Measurements from ENCODE around the gene PPP1R3G. TPM values are rescaled to one million over a fixed set of nuclear protein-coding genes. Genes with fewer than 3 reads are reported as not detected.

PPP1R3G gene
- total and polyA plus RNA-seq, 11 donors = 5.4 to 12.3 (median 8.0) TPM

- no peak for DNase-seq
- peaks cover 0 to 8% (median 0%) of the 10 kb centered on the region in 12 donors for H3K9me3 ChIP-seq
- no peaks in the 10 kb centered on the region for H3K27me3 ChIP-seq
- ATAC-seq = no peak
- no peak overlapping the region for H3K4me3 ChIP-seq
- no peaks in the 10 kb centered on the region for H3K36me3 ChIP-seq
- 95 to 97% (median 95%) methylated on average over 17 of the region's 17 CpGs for WGBS, 4 donors
- intact Hi-C loops (cut with DNase I) = no loop called here
- no peak overlapping the region for H3K27ac ChIP-seq
- H3K4me1 ChIP-seq = no peaks in the 10 kb centered on the region
- TF ChIP-seq POLR2A (IDR thresholded peaks at IDR 0.05) (no peak), CTCF (IDR thresholded peaks at IDR 0.05) (no peak)
Observed at GRCh38 chr6:5068153-5068751, 16.9 kb upstream of the PPP1R3G start.

GRCh38 chr6:5071216-5071615 lies 13.9 kb upstream of the PPP1R3G start:
- H3K27ac ChIP-seq = no peak overlapping the region
- H3K27me3 ChIP-seq = no peaks in the 10 kb centered on the region
- 93 to 96% (median 96%) methylated on average over 2 of the region's 2 CpGs for WGBS, 4 donors
- no peaks in the 10 kb centered on the region for H3K36me3 ChIP-seq
- no peak overlapping the region for H3K4me3 ChIP-seq
- intact Hi-C loops (cut with DNase I) = no loop called here
- no peak for DNase-seq
- ATAC-seq = no peak
- TF ChIP-seq CTCF (IDR thresholded peaks at IDR 0.05) (no peak), POLR2A (IDR thresholded peaks at IDR 0.05) (no peak)
- no peaks in the 10 kb centered on the region for H3K4me1 ChIP-seq
- peaks cover 0 to 8% (median 0%) of the 10 kb centered on the region in 12 donors for H3K9me3 ChIP-seq

- no peak overlapping the region for H3K27ac ChIP-seq
- ATAC-seq = no peak
- H3K4me1 ChIP-seq = no peaks in the 10 kb centered on the region
- H3K36me3 ChIP-seq = no peaks in the 10 kb centered on the region
- DNase-seq = no peak
- intact Hi-C loops (cut with DNase I) = no loop called here
- WGBS, 4 donors = 84 to 94% (median 93%) methylated on average over 7 of the region's 7 CpGs
- peaks cover 0 to 4% (median 0%) of the 10 kb centered on the region in 12 donors for H3K9me3 ChIP-seq
- no peak overlapping the region for H3K4me3 ChIP-seq
- no peaks in the 10 kb centered on the region for H3K27me3 ChIP-seq
- TF ChIP-seq CTCF (IDR thresholded peaks at IDR 0.05) = no peak
- no peak for TF ChIP-seq POLR2A (IDR thresholded peaks at IDR 0.05)
Observed at GRCh38 chr6:5072440-5072839, 12.7 kb upstream of the PPP1R3G start.

- DNase-seq = no peak
- Histone ChIP-seq H3K36me3 (no peaks in the 10 kb centered on the region), H3K27me3 (no peaks in the 10 kb centered on the region), H3K9me3 (no peaks in the 10 kb centered on the region), H3K27ac (no peak overlapping the region), H3K4me3 (no peak overlapping the region), H3K4me1 (no peaks in the 10 kb centered on the region)
- no peak for ATAC-seq
- WGBS, 4 donors = 79 to 91% (median 88%) methylated on average over 3 of the region's 3 CpGs
- no peak for TF ChIP-seq POLR2A (IDR thresholded peaks at IDR 0.05)
- TF ChIP-seq CTCF (IDR thresholded peaks at IDR 0.05) = no peak
- intact Hi-C loops (cut with DNase I) = no loop called here
Observed at GRCh38 chr6:5073992-5074391, 11.1 kb upstream of the PPP1R3G start.

All from heart left ventricle (tissue), 16 donors.